ENCODE data around the gene SLC10A1.
A peak's percentile ranks its signal among the peaks of the same experiment; 100 is the strongest.
"Not testable (repeated sequence)": the region's sequence is repeated elsewhere in the genome, so short reads cannot be mapped to it uniquely, and the experiment has no call there.

Gene SLC10A1
- total RNA-seq = 0 reads per million in 2 experiments

- DNase-seq (ENCODE audit: low read depth) = no peak
These were observed at the start of gene SLC10A1 for GRCh38 chr14:69796797-69797500. TSS of gene SLC10A1 (minus strand) at chr14:69797241. CDS start at chr14:69797155, 86 bp downstream.

GRCh38 chr14:69845787-69846186, 48.7 kb upstream of the SLC10A1 start:
- no peak for DNase-seq (ENCODE audit: low read depth)

GRCh38 chr14:69845050-69845581, 48.1 kb upstream of the SLC10A1 start:
- no peak for DNase-seq (ENCODE audit: low read depth)

GRCh38 chr14:69844171-69844570, 47.1 kb upstream of the SLC10A1 start:
- DNase-seq (ENCODE audit: low read depth) = no peak

GRCh38 chr14:69842686-69843420, 45.8 kb upstream of the SLC10A1 start:
- DNase-seq (ENCODE audit: low read depth) = no peak

- DNase-seq (ENCODE audit: low read depth) = no peak
These were observed 44.6 kb upstream of the SLC10A1 start for GRCh38 chr14:69841656-69842055.

- DNase-seq (ENCODE audit: low read depth) = no peak
These were observed 42.6 kb upstream of the SLC10A1 start for GRCh38 chr14:69839661-69840060.

- no peak for DNase-seq (ENCODE audit: low read depth)
These were observed 41.9 kb upstream of the SLC10A1 start for GRCh38 chr14:69838881-69839416.

DNA sequence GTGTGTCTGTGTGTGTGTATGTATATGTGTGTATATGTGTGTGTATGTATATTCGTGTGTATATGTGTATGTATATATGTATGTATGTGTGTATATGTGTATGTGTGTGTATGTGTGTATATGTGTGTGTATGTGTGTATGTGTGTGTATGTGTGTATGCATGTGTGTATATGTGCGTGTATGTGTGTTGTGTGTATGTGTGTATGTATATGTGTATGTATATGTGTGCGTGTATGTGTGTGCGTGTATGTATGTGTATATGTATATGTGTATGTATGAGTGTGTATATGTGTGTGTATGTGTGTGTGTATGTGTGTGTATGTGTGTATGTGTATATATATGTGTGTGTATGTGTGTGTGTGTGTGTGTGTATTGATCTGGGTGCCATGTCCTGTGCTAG, 31.8 kb upstream of the SLC10A1 start:
- no peak for DNase-seq (ENCODE audit: low read depth)

DNA sequence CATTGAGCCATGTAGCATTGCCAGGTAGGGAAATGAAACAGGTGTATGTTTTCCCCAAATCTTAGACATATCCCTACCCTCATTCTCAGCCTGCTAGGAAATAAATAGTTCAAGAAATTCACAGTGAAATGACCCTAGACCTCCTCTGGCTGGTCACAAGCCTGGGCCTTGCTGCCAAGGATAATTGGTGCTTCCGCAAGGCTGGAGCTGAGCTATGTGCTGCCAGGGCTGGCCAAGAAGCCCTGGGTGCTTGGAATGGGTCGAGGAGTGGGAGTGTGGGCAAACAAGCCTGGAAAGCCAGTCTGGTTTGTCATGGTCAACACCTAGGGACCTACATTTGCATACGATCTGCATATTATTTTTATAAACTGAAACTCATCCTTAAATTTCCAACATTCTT, 31.3 kb upstream of the SLC10A1 start:
- DNase-seq (ENCODE audit: low read depth) = no peak

- DNase-seq (ENCODE audit: low read depth) = no peak
These were observed 30.5 kb upstream of the SLC10A1 start for GRCh38 chr14:69827560-69827959.

DNA sequence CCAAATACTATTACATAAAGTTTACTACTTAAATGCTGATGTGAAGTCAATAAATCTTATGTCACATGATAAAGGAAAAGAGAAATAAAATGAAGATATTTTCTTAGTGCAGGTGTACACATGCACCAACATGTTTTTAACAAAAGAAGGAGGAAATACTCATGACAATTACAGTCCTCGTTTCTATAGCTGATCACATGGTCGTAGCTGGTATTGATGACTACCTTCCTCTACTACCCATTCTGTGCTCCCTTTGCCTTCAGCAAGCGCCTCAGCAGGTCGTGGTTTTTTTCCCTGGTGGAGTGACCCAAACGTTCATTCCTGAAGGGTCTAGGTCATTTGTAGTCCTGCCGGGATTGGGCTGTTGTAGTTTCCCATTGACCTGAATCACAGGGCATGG, 25.4 kb upstream of the SLC10A1 start:
- no peak for DNase-seq (ENCODE audit: low read depth)

- no peak for DNase-seq (ENCODE audit: low read depth)
These were observed 23.9 kb upstream of the SLC10A1 start for GRCh38 chr14:69820991-69821390.

GRCh38 chr14:69819607-69820006, 22.6 kb upstream of the SLC10A1 start:
- no peak for DNase-seq (ENCODE audit: low read depth)

GRCh38 chr14:69818758-69819191, 21.7 kb upstream of the SLC10A1 start:
- peak; percentile 26 for DNase-seq (ENCODE audit: low read depth)

- no peak for DNase-seq (ENCODE audit: low read depth)
These were observed 19.2 kb upstream of the SLC10A1 start for GRCh38 chr14:69816216-69816615.

GRCh38 chr14:69815556-69815955, 18.5 kb upstream of the SLC10A1 start:
- DNase-seq (ENCODE audit: low read depth) = no peak

- DNase-seq (ENCODE audit: low read depth) = no peak
These were observed 17.4 kb upstream of the SLC10A1 start for GRCh38 chr14:69814397-69814796.

GRCh38 chr14:69813346-69813745, 16.3 kb upstream of the SLC10A1 start:
- DNase-seq (ENCODE audit: low read depth) = not testable (repeated sequence)

DNA sequence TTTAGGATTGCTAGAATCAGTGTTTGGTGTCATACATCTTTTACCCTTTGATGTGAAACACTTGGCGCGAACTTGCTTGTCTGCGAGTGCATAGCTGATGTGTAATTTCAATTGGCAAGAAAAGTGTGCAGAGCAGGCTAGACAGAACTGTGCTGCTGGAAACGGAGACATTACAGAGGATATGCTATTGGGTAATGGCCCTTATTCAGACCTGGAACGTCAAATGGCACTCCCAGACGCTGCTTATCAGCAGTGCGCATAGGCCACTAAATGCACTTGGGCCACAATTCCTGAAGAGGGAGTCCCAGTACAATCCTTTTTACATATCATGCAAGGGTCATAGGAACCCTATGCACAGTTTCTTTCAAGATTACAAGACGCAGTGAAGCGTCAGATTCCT, 15.7 kb upstream of the SLC10A1 start:
- no peak for DNase-seq (ENCODE audit: low read depth)

- DNase-seq (ENCODE audit: low read depth) = no peak
These were observed 14.8 kb upstream of the SLC10A1 start for GRCh38 chr14:69811868-69812252.

DNA sequence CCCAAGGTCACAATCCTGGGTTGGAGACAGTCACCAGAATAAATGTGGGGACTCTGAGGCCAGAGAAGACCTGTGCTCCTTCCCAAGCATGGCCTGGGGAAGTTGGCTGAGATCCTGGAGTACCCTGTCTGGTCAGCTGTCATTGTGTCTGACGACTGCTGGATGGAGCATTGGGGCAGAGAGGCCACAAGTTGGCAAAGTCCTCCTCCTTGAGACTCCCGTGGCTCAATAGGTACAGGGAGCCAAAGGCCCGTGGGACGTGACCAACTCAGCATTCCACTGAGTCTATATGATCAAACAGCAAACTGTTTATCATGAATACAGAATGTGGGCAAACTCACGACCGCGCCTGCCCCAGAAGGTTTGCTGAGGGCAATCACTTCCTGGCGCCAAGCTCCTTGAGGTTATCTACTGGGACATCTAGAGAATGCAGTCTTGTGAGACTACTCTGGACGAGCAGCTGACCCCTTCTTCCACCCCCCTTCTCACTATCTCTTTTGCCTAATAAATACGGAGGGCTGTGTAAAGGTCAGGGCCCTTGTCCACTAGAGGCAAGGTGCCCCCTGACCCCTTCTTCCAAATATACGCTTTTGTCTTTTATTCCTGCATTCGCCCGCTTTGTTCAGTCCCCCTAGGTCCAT, 14.3 kb upstream of the SLC10A1 start:
- DNase-seq (ENCODE audit: low read depth) = no peak
